HepG2 (cell line): Measurements from ENCODE around the gene NEK11. TPM values are rescaled to one million over a fixed set of nuclear protein-coding genes. Genes with fewer than 3 reads are reported as not detected.

ENCODE experiments used
- BRD4 ChIP-seq: sonication (generic); formaldehyde crosslinking; IDR thresholded peaks from 2 replicates; pipeline ENCODE4 v1.4.0; 2020; ENCODE audit warnings: missing genetic modification reagents
- CBX1 ChIP-seq: IDR thresholded peaks from one replicate; pipeline ENCODE4 v1.6.1; 2016; ENCODE audit warnings: antibody characterized with exemption, low read depth
- DDIT3 ChIP-seq: sonication (generic); formaldehyde crosslinking; IDR thresholded peaks from 2 replicates; pipeline ENCODE4 v1.4.0; 2020; ENCODE audit warnings: mild to moderate bottlenecking, missing genetic modification reagents
- DMAP1 ChIP-seq: IDR thresholded peaks from 2 replicates; pipeline ENCODE4 v1.6.1; 2016
- ESRRA ChIP-seq: sonication (generic); formaldehyde crosslinking; IDR thresholded peaks from 2 replicates; pipeline ENCODE4 v1.5.1; 2020; ENCODE audit warnings: mild to moderate bottlenecking, low read depth, missing genetic modification reagents
- IKZF4 ChIP-seq: sonication (generic); formaldehyde crosslinking; IDR thresholded peaks from 2 replicates; pipeline ENCODE4 v1.5.1; 2020; ENCODE audit warnings: borderline replicate concordance, mild to moderate bottlenecking, low read depth, missing genetic modification reagents; ENCODE audit errors: not compliant biosample characterization
- KAT7 ChIP-seq: IDR thresholded peaks from 2 replicates; pipeline ENCODE4 v1.6.1; 2018; ENCODE audit warnings: borderline replicate concordance, missing compliant biosample characterization
- KLF11 ChIP-seq: IDR thresholded peaks from 2 replicates; pipeline ENCODE4 v1.6.1; 2016; ENCODE audit warnings: missing compliant biosample characterization
- KLF12 ChIP-seq: sonication (generic); formaldehyde crosslinking; IDR thresholded peaks from 2 replicates; pipeline ENCODE4 v1.4.0; 2020; ENCODE audit warnings: missing genetic modification reagents, borderline replicate concordance
- KMT2B ChIP-seq: IDR thresholded peaks from 2 replicates; pipeline ENCODE4 v1.6.1; 2016; ENCODE audit warnings: missing genetic modification reagents, missing compliant biosample characterization
- MYC ChIP-seq: sonication (generic); formaldehyde crosslinking; IDR thresholded peaks from 2 replicates; pipeline ENCODE4 v1.9.0; 2021; ENCODE audit warnings: missing genetic modification reagents, borderline replicate concordance
- PCBP2 ChIP-seq: fragments of 200-400 bp; formaldehyde crosslinking; optimal IDR thresholded peaks from 2 replicates; pipeline ENCODE3; 2018; ENCODE audit warnings: low read length, low read depth; ENCODE audit not compliant: poor library complexity, severe bottlenecking
- RFXAP ChIP-seq: sonication (generic); formaldehyde crosslinking; IDR thresholded peaks from 2 replicates; pipeline ENCODE4 v1.4.0; 2020; ENCODE audit warnings: missing genetic modification reagents, borderline replicate concordance
- SATB2 ChIP-seq: sonication (generic); formaldehyde crosslinking; IDR thresholded peaks from 2 replicates; pipeline ENCODE4 v1.5.0; 2020; ENCODE audit warnings: missing genetic modification reagents
- SIN3B ChIP-seq: fragments of 150-350 bp; IDR thresholded peaks from 2 replicates; pipeline ENCODE4 v1.6.1; 2014; ENCODE audit warnings: low read length
- TEAD2 ChIP-seq: sonication (generic); formaldehyde crosslinking; IDR thresholded peaks from 2 replicates; pipeline ENCODE4 v1.9.0; 2021; ENCODE audit warnings: missing genetic modification reagents
- ZBTB4 ChIP-seq: sonication (generic); formaldehyde crosslinking; IDR thresholded peaks from 2 replicates; pipeline ENCODE4 v1.4.0; 2020; ENCODE audit warnings: missing genetic modification reagents, mild to moderate bottlenecking, borderline replicate concordance
- ZKSCAN1 ChIP-seq: fragments of 150-350 bp; IDR thresholded peaks from 2 replicates; pipeline ENCODE4 v1.6.1; 2014; ENCODE audit warnings: low read length
- ZNF205 ChIP-seq: IDR thresholded peaks from 2 replicates; pipeline ENCODE4 v1.6.1; 2018; ENCODE audit warnings: missing biosample characterization, missing genetic modification reagents
- ZNF280B ChIP-seq: sonication (generic); formaldehyde crosslinking; IDR thresholded peaks from 2 replicates; pipeline ENCODE4 v1.5.0; 2020; ENCODE audit warnings: missing genetic modification reagents, mild to moderate bottlenecking, borderline replicate concordance
- ZNF460 ChIP-seq: sonication (generic); formaldehyde crosslinking; IDR thresholded peaks from 2 replicates; pipeline ENCODE4 v1.5.1; 2020; ENCODE audit warnings: missing genetic modification reagents, mild to moderate bottlenecking, borderline replicate concordance
- ZNF530 ChIP-seq: sonication (generic); formaldehyde crosslinking; IDR thresholded peaks from 2 replicates; pipeline ENCODE4 v1.5.0; 2020; ENCODE audit warnings: low read depth, mild to moderate bottlenecking, missing genetic modification reagents
- ZNF598 ChIP-seq: sonication (generic); formaldehyde crosslinking; IDR thresholded peaks from 2 replicates; pipeline ENCODE4 v1.5.1; 2020; ENCODE audit warnings: mild to moderate bottlenecking, missing genetic modification reagents, borderline replicate concordance
- ZNF713 ChIP-seq: sonication (generic); formaldehyde crosslinking; IDR thresholded peaks from 2 replicates; pipeline ENCODE4 v1.4.0; 2020; ENCODE audit warnings: mild to moderate bottlenecking, missing genetic modification reagents
- ZSCAN12 ChIP-seq: sonication (generic); formaldehyde crosslinking; IDR thresholded peaks from 2 replicates; pipeline ENCODE4 v1.9.0; 2021; ENCODE audit warnings: mild to moderate bottlenecking, missing genetic modification reagents
- ZSCAN20 ChIP-seq: sonication (generic); formaldehyde crosslinking; IDR thresholded peaks from 2 replicates; pipeline ENCODE4 v1.4.0; 2020; ENCODE audit warnings: missing genetic modification reagents, mild to moderate bottlenecking, borderline replicate concordance
- polyA plus RNA-seq, 8 experiments: library from polyadenylated mRNA; depleted of rRNA in 3 of 8; stranded (reverse) in 7 of 8; unstranded in 1 of 8; fragments of >200 nt; fragmentation: Illumina TruSeq in 4 of 8; extraction: Trizol in 4 of 8; gene quantifications; 2 replicates each; pipeline versions ENCODE4 v1.2.1 to v1.2.3, GENCODE V29; 2011 to 2016; ENCODE audit warnings: low read depth in 4 of 8, missing spikeins in 1 of 8, mixed read lengths in 1 of 8; ENCODE audit not compliant: insufficient read depth in 1 of 8
- total RNA-seq, 5 experiments: library from RNA; depleted of rRNA; stranded (reverse); fragments of >200 nt; fragmentation: Illumina TruSeq; extraction: Trizol; gene quantifications; 2 replicates each; pipeline ENCODE4 v1.2.3, GENCODE V29; 2016; ENCODE audit warnings: low read depth in 1 of 5

Gene NEK11
- total and polyA plus RNA-seq, 2 of the 13 experiments (the other 11 are each of a cell fraction or from before 2014, with no cell fraction given): 0.95 to 2.2 TPM

DNA sequence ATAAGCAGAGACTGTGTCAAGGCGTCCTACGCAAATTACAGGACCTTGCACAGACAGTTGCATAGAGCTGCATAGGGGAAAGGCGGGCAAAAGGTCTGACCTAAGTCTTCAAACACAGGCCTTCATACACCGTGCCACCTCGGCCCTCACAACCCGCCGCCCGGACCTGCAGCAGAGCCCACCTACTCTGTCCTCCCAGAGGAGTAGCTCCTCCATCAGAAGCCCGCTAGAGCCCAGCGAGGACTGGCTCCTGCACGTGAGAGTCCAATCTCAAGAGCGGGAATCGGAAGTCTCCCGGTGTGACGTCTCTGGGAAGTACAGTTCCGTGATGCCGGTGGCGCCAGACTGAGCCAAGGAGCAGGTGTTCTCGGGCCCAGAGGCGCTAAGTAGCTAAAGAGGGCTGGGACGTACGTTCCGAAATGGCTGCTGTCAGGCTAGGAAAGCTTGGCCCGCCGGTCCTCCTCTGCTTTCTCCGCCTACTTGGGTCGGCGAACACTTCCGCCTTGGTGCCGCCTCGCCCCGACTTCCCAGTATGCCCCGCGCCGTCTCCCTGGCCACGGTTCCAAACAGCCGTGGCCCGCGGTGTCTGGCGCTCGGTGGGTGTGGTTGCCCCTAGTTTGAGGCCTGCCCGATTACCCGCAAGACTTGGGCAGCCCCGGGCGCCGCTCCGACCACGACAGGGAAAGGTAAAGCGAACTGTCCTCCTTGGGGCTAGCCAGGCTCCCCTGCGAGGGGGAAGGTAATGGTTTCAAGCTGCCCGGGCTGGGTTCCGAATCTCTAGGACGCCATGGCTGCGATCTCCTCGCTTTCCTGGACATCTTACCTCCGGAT is at the start of gene NEK11, which contains the start of gene ASTE1 (continued):
- TF ChIP-seq ZBTB4 (CRISPR knock-in tag) (peak; percentile 64; the same call in 1 of the 2 replicates), DMAP1 (CRISPR knock-in tag) (peak; percentile 72; the same call in 1 of the 2 replicates), BRD4 (CRISPR knock-in tag) (no peak; the same call in 1 of the 2 replicates), ESRRA (0 out of 2 replicates have a peak, but pooled peaks have one; percentile 57), KAT7 (CRISPR knock-in tag) (no peak), ZNF280B (0 out of 2 replicates have a peak, but pooled peaks have one; percentile 30), ZNF713 (CRISPR knock-in tag) (0 out of 2 replicates have a peak, but pooled peaks have one; percentile 45), RFXAP (CRISPR knock-in tag) (peak; percentile 65; the same call in 1 of the 2 replicates), CBX1 (no peak), MYC (CRISPR knock-in tag) (peak; percentile 80; the same call in 1 of the 2 replicates), ZKSCAN1 (no peak), ZNF460 (CRISPR knock-in tag) (no peak), KLF11 (CRISPR knock-in tag) (peak; percentile 4; the same call in 1 of the 2 replicates), ZNF530 (CRISPR knock-in tag) (no peak), SIN3B (peak; percentile 6; the same call in 1 of the 2 replicates), ZNF205 (CRISPR knock-in tag) (peak; percentile 47; the same call in 1 of the 2 replicates), KMT2B (CRISPR knock-in tag) (peak; percentile 86), TEAD2 (CRISPR knock-in tag) (no peak), ZSCAN20 (CRISPR knock-in tag) (no peak; the same call in 1 of the 2 replicates), PCBP2 (no peak), ZSCAN12 (no peak), SATB2 (CRISPR knock-in tag) (no peak), DDIT3 (CRISPR knock-in tag) (no peak), KLF12 (CRISPR knock-in tag) (peak; percentile 85; the same call in 1 of the 2 replicates), IKZF4 (no peak), ZNF598 (CRISPR knock-in tag) (peak; percentile 74; the same call in 1 of the 2 replicates)
